ENCODE results near the gene CD300H. TPM values are rescaled to one million over a fixed set of nuclear protein-coding genes. Genes with fewer than 3 reads are reported as not detected.

CD300H gene
- total RNA-seq = not detected in 2 replicates

DNA sequence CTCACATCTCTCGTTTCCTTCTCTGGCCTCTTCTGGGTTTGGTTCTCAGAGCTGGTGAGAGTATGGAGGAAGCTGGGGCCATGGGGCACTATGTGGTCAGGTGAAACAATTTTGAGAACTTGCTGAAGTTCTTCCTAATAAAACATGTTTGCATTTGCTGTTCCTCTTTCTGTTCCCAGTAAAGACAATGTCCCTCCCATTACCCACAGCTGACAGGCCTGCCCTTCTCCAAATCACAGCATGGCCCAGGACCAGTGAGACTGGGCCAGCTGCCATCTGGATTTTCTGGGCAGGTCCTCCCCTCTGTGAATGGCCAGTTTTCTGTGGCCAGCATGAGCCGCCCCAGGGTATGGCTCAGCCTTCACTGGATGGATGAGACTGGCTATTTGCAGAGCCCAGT lies at the start of gene CD300H:
CD300H (minus strand) TSS at position 113 of the 400 bp plus-strand sequence.

GRCh38 chr17:74592087-74592990 lies 25.0 kb upstream of the CD300H start, which contains the start of gene CD300LD:
Gene CD300LD (minus strand): TSS chr17:74592283. CDS start chr17:74592202, 81 bp downstream.

GRCh38 chr17:74545843-74546230 lies 21.5 kb downstream of the CD300H start, which contains the start of gene CD300C:
Gene CD300C (minus strand): TSS chr17:74546115. CDS start chr17:74545782, 333 bp downstream.

DNA sequence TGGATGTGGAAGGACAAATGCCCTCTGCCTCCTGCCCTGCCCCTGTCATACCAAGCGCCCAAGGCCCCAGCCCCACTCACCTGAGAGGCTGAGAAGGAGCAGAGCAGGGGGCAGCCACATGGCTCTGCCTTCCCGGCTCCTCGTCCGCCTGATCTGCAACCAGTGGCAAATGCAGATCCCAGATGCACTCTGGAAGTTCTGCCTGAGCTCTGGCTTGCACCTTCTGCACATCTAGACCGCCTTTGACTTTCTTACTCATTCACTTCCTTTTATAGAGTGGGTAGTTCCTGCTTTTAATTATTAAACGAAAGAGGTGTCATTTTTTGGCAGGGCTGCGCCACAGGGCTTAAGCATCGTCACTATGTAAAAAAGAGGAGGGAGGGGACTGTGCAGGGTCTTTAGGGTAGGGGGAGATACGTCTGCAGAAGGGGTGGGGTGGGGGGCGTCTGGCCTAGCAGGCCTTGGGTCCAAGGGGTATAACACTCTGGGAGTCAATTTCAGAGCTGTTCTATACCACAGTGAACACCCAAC lies 36.0 kb downstream of the CD300H start, which contains the start of gene CD300LB:
CD300LB (minus strand) TSS at position 245 of the 531 bp plus-strand sequence; CDS start at position 120, 125 bp downstream.

Other genes starting within 250 kb of the CD300H start
- not detected in 2 replicates for gene KIF19, start 241.3 kb downstream of the CD300H start, total RNA-seq
- not detected in 2 replicates for gene BTBD17, start 205.6 kb downstream of the CD300H start, total RNA-seq
- gene GPR142, start 200.0 kb downstream of the CD300H start, total RNA-seq = not detected in 2 replicates
- gene GPRC5C, start 135.4 kb downstream of the CD300H start, total RNA-seq = under 0.01 TPM in 1 of 2 replicates, not detected in the other
- gene CD300A, start 100.9 kb downstream of the CD300H start, total RNA-seq = not detected in 2 replicates
- not detected in 2 replicates for gene CD300LB, start 36.0 kb downstream of the CD300H start, total RNA-seq
- not detected in 2 replicates for gene CD300C, start 21.4 kb downstream of the CD300H start, total RNA-seq
- not detected in 2 replicates for gene CD300LD, start 24.8 kb upstream of the CD300H start, total RNA-seq
- not detected in 2 replicates for gene CD300E, start 56.2 kb upstream of the CD300H start, total RNA-seq
- not detected in 2 replicates for gene CD300LF, start 145.4 kb upstream of the CD300H start, total RNA-seq
- gene RAB37, start 169.7 kb upstream of the CD300H start, total RNA-seq = 0.53 TPM in 1 of 2 replicates, not detected in the other
- gene NHERF1, start 181.1 kb upstream of the CD300H start, total RNA-seq = 35.3 and 42.1 TPM in 2 replicates
- gene NAT9, start 208.8 kb upstream of the CD300H start, total RNA-seq = 26.4 and 32.0 TPM in 2 replicates